ENCODE results near the gene CTNNA3. TPM values are rescaled to one million over a fixed set of nuclear protein-coding genes. Genes with fewer than 3 reads are reported as not detected.

The CTNNA3 gene
- total RNA-seq, 1 donor from 2014 or later: 0.32 TPM

- intact Hi-C loops (cut with micrococcal nuclease): no loop called here
Observed at GRCh38 chr10:67385089-67385488, 310.9 kb downstream of the CTNNA3 start.

DNA sequence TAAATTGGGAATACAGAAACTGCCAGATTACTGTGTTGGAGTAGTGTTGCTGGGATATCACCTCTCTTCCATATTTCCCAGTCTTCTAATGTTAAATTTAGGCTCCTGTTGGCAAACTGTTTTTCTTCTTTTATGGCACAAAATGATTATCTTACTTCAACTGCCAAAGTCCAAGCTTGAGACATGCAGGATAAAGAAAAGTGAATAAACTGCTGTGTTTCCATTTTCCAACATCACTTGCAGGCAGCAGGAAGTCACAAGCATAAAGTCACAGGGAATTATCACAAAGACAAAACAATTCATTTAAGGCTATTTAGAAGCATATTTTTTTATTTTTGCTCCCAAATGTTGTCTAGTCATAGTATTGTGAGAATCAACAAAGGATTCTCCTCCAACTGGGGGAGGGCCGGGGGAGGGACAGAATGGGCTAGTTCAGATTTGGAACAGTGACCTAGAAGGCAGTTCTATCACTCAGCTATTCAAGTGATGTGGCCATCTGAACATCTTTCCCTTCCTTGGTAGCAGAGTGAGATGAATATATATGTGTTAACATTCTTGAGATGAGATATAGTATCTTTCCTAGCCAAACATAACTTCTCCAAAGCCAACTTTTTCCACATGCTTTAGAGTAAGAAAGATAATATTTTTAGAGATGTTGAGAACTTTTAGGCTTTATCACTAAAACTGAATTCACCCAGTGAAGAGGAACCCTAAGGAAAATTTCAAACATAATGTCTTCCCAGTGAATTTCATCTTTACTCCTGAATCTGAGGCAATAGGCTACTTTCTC is 364.7 kb downstream of the CTNNA3 start:
- intact Hi-C loops (cut with micrococcal nuclease): no loop called here

DNA sequence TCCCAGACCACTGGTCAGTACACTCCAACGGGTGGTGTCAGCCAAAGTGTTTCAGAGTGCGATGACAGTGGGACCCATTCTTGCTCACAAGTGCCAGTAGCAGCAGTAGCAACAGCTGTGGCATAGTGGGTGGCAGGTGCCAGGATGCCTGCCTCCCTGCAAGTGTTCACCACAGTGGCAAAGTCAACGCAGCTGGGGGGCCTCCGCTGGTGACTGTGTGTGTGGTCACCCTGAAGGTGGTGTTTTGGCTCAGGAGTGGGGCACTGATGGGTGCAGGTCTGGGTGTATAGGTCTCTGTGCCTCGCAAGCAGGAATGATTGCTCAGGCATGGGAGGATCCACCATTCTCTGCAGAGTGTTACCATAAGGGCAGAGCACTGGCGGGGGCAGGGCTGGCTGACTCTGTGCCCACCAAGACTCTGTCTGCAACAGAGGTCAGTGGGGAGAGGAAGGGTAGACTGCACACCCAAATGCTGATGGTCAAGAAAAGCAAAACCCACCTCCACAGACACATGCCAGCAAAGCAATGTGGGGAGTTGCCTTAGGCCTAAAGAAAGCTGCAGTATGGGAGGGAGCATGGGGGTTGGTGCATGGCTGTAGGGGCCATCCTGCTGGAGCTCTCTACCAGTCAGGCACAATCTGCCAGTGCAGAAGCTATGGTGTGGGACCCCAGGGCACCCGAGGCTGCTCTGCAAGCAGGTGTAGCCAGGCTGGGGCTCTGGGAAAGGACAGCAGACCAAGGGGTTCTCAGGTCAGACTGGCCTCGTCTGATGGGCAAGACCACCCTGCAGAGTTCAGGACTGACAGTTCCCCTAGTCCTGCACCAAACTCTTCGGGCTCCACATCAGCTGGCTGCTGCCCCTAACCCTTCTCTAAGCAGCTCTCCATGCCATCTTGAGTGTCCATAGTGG is 368.1 kb downstream of the CTNNA3 start:
- intact Hi-C loops (cut with micrococcal nuclease): no loop called here

DNA sequence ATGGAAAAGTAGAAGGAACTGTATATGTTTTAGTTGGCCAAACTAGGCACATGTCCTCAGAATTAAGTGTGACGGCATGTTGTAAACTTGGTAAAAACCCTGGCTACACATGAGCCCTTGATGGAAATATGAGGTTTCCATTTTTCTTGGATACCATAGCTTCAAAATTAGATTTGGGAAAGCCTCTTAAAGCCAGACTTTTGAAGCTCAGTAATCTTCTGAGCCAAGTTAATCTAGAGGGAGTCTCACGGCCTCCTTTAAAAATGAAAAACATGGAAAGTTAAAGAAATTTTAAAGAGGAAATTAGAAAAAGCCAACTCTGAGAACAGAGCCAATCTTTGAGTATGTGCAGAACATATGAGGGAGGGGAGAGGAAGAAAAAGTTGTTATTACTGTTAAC is 376.0 kb downstream of the CTNNA3 start:
- intact Hi-C loops (cut with micrococcal nuclease): no loop called here

- intact Hi-C loops (cut with micrococcal nuclease): loop anchor here (10.0 kb wide), 1 partner anchor 374 kb away; no protein-coding TSS in a partner anchor
Observed at GRCh38 chr10:67308912-67309311, 387.1 kb downstream of the CTNNA3 start.

DNA sequence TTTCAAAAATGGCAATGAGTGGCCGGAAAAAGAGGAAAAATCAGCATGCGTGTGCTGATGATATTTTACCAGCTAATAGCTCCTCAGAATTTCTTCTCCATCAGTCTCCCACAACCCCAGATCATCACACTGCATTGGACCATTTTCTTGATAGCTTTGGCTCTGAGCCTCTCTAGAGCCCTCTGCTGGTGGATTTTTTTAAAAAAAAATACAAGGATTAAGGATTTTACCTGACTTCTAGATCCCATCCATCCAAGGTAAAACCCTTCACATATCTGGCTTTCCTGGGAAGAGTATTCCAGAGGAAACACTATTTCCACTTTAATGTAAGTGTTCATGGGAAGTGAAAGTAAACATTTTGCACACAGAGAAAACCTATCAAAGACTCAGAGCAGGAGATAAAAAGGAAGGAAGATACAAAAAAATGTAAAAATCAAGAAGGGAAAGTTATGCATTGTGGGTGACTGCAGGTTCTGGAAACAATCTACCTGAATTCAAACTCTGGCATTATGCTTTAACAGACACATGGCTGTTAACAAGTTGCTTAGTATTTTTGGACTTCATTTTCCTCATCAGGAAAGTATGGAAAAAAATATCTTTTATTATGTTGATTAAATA is 389.3 kb downstream of the CTNNA3 start:
- intact Hi-C loops (cut with micrococcal nuclease): loop anchor here (10.0 kb wide), 1 partner anchor 372 kb away; no protein-coding TSS in a partner anchor

DNA sequence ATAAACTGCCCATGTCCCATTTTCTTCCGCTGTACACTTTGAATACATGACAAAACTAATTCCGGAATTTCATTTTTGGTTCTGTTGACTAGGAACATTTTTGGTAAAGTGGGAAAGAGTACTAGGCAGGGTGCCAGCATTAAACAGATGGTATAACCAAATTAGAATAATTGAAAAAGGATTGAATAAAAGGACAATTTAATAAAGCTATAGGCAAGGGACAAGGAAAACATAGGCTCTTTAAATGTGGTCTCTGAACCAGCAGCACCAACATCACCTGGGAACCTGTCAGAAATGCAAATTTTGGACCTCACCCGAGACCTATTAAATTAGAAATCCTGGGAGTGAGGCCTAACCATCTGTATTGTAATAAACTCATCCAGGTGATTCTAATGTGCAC is 393.3 kb downstream of the CTNNA3 start:
- intact Hi-C loops (cut with micrococcal nuclease): loop anchor here (10.0 kb wide), 1 partner anchor 368 kb away; no protein-coding TSS in a partner anchor

- intact Hi-C loops (cut with micrococcal nuclease): loop anchor here (10.0 kb wide), 1 partner anchor 365 kb away; no protein-coding TSS in a partner anchor
Observed at GRCh38 chr10:67299761-67300160, 396.2 kb downstream of the CTNNA3 start.

GRCh38 chr10:67297637-67298181 is 398.3 kb downstream of the CTNNA3 start:
- intact Hi-C loops (cut with micrococcal nuclease): no loop called here

- intact Hi-C loops (cut with micrococcal nuclease): no loop called here
Observed at GRCh38 chr10:67296926-67297325, 399.1 kb downstream of the CTNNA3 start.

DNA sequence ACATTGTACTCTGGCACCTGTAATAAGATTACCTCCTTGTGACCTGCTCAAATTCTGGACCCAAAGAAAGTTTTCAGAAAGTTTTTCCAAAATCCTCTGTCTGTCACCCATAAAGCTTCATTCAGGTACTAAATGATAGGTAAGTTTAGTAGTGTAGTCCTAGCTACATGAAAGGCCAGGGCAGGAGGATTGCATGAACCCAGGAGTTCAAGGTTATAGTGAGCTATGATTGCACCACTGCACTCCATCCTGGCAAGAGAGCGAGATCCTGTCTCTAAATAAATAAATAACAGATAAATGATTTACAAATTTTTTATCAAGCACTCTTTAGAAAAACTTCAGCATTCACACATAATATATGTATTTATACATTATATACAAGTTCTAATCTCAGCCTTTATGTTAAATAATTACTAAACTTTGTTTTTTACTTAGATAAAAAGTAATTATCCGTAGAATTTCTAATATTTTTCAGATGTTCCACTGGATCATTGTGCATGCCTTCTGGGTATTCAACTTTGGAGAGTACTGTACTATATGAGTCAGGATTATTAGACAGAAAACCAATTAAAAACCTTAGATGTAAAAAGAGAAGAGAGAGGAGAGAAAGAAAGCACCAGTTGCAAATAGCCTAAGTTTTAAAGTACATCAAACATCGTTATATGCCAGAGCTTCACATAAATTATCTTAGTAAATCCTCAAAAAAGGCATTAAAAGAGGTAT is 407.1 kb downstream of the CTNNA3 start:
- intact Hi-C loops (cut with micrococcal nuclease): no loop called here

DNA sequence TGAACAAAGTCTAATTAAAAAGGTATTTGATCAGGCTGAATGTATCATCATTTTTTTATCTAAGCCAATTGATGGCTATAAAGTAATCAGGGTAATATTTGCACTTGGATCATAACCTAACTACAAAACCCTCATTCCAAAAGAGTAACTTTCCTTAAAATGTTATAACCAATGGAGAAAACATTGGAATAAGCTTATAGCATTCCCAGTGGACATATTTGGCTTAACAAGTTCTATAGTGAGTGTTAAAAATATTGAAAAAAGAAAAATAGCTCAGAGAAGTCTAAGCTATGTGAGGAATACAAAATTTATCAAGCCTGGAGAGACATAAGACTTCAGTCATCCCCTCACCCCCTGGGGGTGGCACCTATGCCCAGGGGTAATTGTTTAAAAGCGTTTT is 411.4 kb downstream of the CTNNA3 start:
- intact Hi-C loops (cut with micrococcal nuclease): no loop called here

DNA sequence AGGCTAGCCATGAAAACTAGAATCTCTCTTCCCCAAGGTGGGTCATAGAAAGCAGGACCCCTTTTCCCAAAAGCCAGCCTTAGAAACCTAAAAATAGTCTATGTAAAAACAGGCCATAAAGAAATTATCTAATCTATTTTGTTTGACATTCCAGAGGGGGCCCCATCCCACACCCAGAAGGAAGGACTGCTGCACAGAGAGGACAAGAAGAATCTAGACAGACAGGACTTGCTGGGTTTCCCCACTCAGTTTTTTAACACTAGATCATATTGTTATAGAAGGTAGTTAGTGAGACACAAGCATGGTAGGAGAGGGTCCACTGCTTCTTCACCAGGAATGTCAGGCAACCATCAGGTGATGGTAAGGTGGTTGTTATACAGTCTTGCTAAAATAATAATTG is 413.1 kb downstream of the CTNNA3 start:
- intact Hi-C loops (cut with micrococcal nuclease): no loop called here

- intact Hi-C loops (cut with micrococcal nuclease): no loop called here
Observed at GRCh38 chr10:67280405-67280804, 415.6 kb downstream of the CTNNA3 start.

GRCh38 chr10:67277402-67277801 is 418.6 kb downstream of the CTNNA3 start:
- intact Hi-C loops (cut with micrococcal nuclease): no loop called here

DNA sequence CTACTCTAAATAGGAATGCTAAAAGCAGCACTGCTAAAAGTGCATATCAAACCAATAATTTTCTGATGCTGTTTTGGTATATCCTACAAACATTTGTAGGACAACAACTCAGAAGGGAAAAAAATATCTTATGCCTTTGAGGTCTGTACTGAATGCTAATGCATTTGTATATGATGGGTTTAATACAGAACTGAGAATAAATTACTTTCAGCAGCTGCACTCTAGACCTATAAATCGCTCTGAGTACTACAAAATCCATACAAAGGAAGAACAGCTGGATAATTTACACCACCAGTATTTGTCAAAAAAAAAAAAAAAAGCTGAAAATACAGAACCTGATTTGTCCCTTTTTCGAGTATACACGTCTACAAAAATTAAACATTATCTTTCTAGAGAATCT is 426.2 kb downstream of the CTNNA3 start:
- intact Hi-C loops (cut with micrococcal nuclease): no loop called here

DNA sequence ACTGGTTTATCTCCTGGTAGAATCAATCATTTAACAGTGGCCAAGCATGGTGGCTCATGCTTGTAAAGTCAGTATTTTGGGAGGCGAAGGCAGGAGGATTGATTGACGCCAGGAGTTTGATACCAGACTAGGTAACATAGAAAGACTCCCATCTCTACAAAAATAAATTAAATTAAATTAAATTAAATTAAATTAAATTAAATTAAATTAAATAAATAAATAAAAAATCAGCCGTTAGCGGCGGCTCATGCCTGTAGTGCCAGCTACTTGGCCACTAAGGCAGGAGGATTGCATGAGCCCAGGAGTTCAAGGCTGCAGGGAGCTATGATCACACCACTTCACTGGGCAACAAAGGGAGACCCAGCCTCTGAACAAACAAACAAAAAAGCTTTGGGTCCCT is 427.8 kb downstream of the CTNNA3 start:
- intact Hi-C loops (cut with micrococcal nuclease): no loop called here

GRCh38 chr10:67262675-67263074 is 433.3 kb downstream of the CTNNA3 start:
- intact Hi-C loops (cut with micrococcal nuclease): no loop called here

DNA sequence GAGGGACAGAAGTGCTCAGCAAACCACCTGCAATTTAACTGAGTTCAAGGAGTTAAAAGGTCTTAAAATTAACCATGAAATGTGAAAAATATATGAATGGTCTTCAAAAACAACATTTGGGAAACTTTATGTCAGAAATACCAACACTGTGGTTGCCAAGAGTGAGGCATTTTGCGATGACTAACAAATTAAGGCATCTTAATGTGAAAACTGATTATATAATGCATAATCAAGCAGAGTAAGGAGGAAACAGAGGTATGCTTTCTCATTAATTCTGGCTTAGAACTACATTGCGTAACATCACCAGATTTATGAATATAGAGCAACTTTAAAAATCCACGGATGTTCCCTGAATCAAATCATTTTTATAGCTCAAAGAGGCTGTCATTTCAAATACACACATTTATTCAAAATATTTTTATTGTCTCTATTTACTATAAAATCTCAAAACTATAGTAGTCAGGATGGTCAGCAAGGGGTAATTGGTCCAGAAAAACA is 434.6 kb downstream of the CTNNA3 start:
- intact Hi-C loops (cut with micrococcal nuclease): no loop called here

- intact Hi-C loops (cut with micrococcal nuclease): no loop called here
Observed at GRCh38 chr10:67259319-67259929, 436.6 kb downstream of the CTNNA3 start.
